CD4-positive, alpha-beta T cell treated with Interleukin-15 for 4 hours (primary cell): Measurements from ENCODE around the gene CDC42BPB.

Experiments
- DNase-seq: peaks from one replicate; pipeline ENCODE4 v3.0.0-alpha.2; 2020; ENCODE audit warnings: low spot score

The CDC42BPB gene

DNA sequence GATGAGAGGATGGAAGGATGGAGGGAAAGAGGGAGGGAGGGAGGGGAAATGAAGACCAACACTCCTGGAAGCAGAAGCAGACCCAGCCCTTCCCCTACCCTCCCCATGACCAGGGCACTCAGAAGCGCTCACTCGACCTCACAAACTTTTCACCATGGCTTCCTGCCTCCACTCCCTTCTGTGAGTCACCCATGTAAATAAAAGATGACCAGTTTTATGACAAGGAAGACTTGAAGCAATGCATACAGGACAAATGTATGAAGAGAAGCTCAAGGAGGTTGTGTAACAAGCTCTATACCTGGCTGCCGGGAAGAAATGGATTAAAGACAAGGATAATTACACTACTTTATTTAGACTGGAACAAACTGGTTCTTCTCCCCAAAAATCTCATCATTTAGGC lies 63.8 kb downstream of the CDC42BPB start:
- no peak for DNase-seq

DNA sequence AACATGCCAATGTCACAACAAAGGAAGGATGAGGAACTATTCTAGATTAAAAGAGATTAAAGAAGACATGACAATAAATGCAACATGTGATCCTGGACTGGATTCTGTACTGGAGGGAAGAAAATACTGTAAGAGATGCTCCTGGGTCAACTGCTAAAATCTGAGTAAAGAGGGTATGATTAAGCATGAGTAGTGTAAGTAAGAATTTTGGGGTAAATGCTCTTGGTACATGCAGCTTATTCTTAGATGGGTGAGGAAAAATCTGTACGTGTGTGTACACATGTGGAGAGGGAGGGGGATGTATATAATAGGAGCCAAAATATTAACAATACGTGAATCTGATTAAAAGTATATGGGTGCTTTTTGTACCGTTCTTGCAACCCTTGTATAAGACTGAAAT lies 66.0 kb downstream of the CDC42BPB start:
- DNase-seq: no peak

DNA sequence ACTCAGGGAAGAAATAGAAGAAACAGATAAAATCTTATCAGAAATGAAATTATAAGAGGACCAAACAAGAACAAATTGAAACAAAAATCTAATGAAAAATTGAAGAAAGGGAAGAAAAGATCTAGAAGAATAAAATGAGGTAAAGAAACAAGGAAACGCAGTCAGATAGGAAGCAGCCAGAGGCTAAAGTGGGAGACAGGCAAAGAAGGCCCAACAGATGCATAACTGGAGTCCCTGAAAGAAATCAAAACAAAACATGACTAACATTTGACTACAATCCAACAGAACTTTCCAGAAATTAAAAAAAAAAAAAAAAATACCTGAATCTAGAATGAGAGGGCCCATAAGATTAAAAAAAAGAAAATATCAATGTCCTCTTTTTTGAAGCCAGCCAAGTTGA lies 69.3 kb downstream of the CDC42BPB start:
- DNase-seq: no peak

DNA sequence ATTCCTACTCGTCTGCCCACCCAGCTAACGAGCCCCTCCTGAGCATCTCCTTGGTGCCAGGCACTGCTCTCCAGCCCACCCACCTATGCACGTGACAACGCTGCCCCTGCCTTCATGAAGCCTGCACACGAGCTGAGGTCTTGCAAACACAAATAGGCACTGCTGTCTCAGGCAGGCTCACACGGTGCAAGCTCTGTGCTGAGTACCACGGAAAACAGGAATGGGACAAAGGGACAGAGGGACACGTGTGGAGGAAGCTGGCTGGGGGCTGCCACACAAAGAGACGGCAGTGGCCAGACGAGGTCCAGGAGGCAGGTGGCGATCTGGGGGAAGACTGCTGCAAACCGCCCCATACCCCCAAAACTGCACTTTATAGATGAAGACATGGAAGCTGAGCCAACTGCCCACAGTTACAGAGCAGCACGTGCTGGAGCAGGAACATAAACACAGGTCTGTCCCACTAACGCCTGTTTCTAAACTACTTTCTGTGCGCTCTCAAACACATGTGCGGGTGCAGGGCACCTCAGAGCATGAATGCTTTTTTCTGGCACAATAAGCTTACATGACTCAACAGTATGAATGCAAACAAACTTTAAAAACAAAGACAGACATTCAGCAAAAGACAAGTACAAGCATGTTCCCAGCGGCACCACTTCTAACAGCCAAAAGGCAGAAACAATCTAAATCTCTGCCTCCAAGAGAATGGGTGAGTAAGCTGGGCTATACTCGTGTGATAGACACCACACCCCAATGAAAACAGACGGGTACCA lies 70.4 kb downstream of the CDC42BPB start:
- no peak for DNase-seq

DNA sequence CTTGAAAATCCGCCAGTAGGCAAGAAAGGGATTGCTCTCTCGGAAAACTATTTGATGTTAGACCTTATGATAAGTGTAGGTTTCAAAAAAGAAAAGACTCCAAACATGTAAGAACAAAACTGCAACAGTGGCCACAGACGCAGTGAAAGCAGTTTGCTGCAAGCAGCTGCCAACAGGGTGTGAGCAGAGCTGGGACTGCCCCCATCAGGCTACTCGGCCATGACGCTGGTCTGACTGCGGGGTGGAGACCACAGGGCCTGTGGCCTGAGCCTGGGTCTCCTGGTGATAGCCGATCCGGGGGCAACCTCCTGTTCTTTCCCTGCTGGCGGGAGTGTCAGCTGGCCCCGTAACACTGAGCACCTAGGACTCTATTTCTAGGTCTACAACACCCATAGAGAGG lies 71.7 kb downstream of the CDC42BPB start:
- DNase-seq: no peak

DNA sequence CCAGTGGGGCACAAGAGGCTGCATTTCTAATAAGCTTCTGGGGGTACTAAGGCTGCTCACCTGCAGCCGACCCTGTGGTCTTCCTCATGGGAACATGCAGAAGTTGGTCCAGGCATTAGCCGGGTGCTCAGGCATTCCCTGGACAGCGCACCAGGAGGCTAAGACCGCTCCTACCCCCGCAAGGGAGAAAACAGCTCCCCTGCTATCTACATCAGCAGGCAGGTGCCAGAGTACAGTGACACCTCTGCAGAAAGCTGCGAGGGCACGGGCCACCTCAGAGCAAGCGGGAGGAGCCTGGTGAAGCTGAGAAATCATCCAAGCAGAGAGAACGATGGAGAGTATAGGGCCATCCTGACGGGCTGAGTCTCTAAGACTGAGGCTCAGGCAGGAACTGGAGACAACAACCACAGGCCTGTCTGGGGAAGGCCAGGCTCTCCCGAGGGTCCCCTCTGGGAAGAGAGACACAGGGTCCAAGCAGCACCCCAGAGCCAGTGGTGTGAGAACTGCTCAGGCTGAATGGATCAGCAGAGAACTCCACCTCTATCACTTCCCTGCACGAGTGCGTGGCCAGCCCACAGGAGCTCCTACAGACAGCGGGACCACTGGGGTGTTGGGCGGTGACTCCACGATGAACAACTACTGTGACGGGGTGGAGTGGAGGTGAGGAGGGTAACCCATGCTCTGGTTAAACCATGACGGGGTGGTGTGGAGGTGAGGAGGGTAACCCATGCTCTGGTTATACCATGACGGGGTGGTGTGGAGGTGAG lies 72.8 kb downstream of the CDC42BPB start:
- no peak for DNase-seq

DNA sequence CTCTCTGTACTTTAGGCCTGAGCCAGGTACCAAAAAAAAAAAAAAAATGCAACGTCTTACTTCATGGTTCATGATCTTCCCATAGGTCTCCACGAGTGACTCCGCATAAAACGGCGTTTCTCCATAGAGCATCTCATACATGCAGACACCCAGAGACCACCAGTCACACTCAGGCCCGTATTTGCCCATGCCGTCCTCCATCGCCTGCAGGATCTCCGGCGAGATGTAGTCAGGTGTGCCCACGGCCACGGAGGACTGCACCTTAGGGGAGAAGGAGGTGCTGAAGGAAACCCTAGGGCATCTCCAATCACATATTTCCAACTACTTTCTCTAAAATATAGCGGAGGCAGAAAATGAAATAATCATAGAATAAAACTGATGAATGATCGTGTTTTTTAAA lies 73.9 kb downstream of the CDC42BPB start:
- no peak for DNase-seq

DNA sequence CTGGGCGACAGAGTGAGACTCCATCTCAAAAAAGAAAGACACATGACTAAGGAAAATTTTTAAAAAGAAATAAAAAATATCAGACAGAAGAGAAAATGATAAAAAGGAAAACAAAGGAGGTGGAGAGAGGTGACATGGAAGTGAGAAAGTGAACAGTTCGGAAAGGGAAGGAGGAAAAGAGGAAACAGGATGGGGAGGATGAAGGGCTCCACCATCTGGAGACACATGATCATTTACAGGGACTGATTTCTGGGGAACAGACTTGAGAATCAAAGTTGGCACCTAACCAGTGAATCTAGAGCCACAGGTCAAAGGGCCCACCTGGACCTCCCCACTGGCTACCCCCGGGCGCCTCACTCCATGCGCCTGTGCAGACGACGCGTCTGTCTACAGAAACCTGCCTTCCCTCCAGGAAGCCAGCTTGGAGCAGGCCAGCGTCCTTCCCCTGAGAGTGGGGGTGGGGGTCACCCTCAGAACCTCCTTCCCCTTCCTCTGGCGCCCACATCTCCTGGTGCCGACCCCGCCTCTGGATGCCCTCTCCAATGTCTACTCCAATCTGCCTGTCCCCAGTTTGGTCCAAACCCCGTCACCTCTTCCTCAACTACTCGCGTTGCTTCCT lies 74.4 kb downstream of the CDC42BPB start:
- DNase-seq: no peak

DNA sequence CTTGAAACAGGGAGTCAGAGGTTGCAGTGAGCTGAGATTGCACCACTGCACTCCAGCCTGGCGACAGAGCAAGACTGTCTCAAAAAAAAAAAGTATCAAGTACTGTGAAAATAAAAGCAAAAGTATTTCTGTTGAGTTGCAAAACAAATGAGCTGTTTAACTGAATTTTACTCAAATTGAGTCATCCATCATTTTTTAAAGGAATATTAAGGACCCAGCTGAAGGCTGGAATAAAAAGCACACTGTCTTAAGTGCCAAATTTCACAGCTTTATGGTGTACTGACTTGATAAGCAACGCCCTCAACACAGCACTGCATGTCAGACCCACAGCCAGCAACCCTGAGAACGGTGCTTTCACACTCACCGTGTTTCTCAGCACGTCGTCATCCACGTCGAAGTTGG lies 76.9 kb downstream of the CDC42BPB start:
- no peak for DNase-seq

DNA sequence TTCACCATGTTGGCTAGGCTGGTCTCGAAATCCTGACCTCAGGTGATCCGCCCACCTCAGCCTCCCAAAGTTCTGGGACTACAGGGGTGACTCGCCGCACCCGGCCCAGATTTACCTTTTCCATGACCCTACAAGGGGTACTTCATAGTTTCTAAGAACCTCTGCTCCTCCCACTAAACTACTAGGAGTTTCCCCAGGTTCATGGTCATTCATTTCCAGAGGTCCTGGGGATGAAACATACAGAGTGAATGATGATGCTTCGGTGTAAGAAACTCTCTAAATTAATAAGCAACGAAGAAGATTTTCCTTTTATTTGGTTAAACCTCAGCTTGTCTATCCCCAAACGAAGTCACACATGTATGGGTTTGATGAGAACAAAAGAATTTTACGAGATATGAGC lies 77.9 kb downstream of the CDC42BPB start:
- no peak for DNase-seq

DNA sequence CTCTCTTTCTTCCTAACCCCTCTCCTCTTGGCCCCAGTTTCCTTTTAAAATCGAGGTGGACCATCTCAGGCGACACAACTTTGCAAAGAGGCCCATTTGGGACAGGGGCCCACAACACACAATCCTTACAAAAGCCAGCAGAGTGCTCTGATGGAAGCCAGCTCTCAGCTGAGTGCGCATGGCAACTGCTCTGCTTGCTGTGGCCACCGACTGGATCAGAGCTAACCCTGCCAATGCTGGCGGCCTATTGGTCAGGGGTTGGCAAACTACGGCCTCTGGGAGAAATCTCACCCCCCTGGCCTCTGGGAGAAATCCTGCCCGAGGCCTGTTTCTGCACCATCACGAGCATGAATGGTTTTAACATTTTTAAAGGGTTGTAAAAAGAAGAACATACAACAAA lies 79.9 kb downstream of the CDC42BPB start:
- DNase-seq: no peak

DNA sequence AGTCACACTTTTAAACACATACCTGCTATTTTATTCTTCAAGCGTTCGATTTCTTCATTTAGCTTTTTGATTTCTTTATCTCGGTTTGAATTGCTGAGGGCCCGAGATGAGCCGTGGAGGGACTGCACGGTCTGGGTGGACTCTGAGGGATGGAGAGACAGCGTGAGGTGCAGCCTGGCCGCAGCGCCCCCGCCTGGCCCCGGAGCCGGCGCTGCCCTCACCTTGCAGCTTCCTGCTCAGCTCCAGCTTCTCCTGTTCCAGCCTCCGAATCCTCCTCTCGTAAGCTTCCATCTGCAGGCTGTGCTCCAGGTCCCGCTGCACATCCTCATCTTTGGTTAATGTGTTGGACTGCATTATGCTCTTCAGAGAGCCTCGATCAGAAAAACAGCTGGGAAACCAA lies 81.7 kb downstream of the CDC42BPB start:
- no peak for DNase-seq

DNA sequence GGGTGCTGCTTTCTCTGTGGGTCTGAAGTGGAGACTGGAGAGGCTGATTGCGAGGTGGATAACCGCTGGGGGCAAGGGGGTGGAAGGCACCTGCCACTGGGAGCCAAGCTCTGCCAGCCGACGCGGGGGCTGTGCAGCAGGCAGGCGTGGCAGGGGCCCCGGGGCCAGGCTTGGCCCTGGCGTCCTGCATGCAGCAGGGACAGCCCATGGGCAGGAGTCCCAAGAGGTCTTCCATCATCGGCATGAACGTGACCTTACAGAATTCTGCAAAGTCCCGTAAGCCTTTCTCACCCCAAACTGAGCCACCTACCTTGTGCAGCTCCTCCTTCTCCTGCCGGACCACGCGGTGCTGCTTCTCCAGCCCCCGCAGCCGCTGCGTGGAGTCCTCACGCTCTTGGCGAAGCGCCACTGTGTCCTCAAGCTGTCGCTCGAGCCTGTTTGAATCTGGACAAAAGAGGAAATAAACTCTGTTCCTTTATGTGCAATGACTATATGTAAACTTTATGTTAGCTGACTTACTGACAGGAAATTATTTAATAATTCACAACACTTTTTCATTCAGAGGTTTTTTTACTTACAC lies 83.6 kb downstream of the CDC42BPB start:
- DNase-seq: no peak

DNA sequence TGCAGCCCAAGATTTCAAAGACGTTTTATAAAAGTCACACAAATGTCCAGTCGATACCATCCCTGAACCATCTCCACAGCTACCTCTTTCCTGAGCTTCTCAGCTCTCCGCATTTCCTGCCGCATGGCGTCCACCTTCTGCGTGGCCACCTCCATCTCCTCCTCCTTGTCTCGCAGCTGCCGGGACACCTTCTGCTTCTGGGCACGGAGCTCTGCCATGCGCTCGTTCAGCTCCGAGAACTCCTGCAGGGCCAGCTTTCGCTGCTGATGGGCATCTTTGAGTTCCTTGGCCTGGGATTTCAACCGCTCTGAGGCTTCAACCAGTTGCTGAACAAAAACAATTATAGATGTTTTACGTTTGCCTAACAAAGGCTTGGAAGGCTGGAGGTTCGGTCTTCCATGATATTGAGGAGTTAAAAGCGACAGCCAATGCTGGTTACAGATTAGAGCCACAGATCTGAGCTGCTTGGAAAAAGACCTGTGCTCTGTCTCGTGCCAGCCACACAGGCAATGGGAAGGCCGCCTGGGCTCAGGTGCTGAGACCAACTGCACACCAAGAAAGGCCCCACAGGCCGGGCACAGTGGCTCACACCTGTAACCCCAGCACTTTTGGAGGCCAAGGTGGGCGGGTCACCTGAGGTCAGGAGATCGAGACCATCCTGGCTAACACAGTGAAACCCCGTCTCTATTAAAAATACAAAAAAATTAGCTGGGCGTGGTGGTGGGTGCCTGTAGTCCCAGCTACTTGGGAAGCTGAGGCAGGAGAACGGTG lies 85.3 kb downstream of the CDC42BPB start:
- no peak for DNase-seq

DNA sequence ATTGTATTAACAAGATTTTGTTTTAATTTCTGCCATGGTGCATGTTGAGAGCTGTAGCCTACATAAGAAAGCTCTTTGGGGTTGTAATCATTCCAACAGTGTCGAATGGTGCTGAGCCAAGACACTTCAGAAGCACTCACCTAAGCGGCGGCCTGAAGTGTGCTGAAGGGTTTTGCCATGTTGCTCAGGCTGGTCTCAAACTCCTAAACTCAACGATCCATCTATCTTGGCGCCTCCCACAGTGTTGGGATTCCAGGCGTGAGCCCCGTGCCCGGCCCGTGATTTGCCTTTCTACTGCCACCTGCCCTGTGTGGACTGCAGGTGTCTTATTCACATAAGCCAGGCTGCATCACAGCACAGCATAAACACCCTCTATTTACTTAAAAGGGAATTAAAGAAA lies 86.0 kb downstream of the CDC42BPB start:
- no peak for DNase-seq

DNA sequence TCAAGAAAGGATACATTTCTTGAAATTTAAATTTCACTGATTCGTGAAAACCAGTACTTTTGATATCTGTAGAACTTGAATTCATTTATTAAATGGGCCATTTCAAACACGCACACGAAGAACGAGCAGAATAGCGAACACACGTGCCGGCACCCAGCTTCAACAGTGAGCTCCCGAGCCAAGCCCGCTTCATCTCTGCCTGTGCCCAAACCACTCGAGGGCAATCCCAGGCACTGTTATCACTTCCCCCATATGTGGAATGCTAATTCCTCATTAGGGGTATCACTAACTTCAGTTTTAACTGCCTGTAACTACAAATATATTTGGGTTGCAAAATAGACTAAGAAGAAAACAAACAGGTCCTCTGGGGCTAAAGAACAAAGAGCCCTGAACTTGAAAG lies 86.9 kb downstream of the CDC42BPB start:
- no peak for DNase-seq

DNA sequence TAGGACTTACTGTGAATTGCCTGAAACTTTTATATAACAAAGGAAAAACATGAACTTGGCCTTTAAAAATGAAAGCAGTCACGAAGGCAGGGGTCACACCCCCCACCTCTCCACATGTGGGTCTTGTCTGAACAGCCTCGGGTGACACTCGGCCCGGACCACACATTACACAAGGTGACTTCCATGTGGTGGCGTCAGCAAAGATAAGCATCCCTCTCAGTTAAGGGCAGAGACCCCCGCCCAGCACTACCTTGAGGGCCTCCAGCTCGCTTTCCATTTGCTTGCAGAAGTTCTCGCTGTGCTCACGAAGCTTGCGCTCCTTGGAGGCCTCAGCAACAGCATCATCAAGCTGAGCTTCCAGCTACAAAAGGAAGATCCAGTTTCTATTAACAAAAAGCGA lies 87.4 kb downstream of the CDC42BPB start:
- DNase-seq: no peak

DNA sequence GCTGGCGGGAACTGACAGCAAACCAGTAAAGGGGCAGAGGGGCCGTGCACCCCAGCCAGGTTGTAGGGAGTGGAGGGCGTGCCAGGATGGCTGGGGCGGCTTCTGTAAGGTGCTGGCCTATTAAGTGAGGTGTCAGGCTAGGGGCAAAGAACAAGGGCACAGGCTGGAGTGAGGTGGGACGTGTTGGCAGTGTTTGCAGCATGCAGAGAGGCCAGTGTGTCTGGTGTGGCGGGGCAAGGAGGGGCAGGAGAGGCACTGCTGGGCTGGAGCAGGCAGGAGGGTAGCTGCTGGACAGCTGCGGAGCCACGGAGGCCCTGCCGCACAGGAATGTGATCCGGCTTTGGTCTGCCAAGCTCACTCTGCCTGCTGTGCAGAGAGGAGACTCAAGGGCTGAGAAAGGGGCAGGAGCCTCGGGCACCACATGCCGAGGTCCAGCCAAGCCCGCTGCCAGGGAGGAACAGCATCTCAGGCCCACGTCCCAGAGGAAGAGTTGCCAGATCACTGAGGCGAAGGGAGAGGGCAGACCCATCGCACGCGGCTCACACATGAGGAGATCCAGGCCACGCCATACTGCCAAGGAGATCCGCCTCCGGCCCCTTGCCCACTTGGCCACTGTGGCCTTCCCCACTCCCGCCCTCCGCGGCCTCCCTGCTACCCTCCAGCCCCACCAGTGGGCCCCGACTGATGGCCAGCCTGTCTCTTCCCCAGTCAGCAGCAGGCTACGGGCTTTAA lies 88.1 kb downstream of the CDC42BPB start:
- no peak for DNase-seq

DNA sequence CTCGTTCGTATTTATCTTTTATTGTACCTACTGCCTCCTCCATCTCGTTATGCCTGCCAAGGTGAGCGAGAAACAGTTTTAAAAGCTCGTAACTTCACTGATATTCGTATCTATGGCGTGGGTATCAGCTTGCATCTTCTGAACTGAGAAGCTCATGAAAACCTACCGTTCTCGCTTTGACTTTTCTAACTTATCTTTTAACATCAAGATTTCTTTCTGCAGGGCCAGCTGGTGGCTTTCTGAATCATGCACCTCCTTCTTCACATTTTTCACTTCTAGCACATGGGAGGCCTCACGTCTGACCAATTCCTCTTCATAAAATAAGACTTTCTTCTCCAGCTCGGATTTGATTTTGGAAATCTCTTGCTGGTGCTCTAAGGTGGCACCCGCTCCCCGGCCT lies 89.0 kb downstream of the CDC42BPB start:
- DNase-seq: no peak

DNA sequence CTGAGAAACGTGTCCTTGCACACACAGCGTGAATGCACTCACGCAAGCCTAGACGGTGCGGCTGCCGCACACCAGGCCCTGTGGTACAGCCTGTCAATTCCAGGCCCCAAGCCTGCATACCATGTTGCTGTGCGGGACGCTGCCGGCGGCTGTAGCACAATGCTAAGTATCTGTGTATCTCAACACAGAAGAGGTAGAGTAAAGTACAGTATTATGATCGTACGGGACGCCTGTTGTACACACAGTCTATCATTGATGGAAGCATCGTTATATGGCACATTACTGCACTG lies 89.9 kb downstream of the CDC42BPB start:
- no peak for DNase-seq

DNA sequence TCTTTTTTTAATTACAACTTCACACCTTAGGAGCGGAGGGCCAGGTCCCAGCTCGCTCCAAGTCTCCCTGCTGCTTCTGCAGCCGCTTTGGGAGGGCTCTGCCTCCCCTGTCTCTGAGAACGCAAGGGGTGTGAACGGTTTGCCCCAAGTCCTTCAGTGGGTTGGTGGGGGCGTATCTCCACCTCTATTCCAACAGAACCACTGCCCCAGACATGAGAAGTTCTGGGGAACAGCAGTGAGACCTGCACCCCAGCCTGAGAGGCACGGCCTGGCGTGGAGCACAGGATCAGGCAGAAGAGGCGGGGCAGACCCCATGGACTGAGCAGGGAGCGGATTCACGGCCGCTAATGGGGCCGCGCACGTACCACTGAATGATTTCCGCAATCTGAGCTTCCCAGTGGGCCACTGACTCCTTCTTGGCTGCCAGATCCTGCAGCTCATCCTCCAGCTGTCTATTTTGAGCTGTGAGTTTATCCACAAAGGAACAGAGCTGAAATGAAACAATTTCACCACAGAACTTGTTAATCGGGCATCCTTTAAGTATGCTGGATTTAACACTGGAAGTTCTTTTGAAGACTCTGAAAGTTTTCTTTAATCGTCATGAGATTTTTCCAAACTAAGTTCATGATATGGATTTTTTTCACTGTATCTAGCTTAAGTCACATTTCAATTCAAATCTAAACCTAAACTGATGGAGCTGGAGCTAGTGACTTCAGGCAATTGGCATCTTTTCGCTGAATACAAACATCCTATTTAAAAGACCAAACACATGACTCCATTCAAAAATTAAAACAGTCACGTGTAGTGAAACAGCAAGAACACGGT lies 90.5 kb downstream of the CDC42BPB start:
- DNase-seq: no peak
